Peyer's patch (tissue), 4 donors: Measurements from ENCODE around the gene SAE1. TPM values are rescaled to one million over a fixed set of nuclear protein-coding genes. Genes with fewer than 3 reads are reported as not detected.

Source experiments
- DNase-seq, 3 donors: peaks; one replicate each; pipeline ENCODE4 v3.0.0-alpha.2; 2017 to 2019
- H3K27ac ChIP-seq, 4 donors: fragments of 200-600 bp; sonication (generic); one replicate each; pipeline ENCODE4 v1.5.1; 2016 to 2019
- H3K27me3 ChIP-seq, 2 donors: fragments of 200-600 bp; sonication (generic); one replicate each; pipeline ENCODE4 v1.5.1; 2019
- H3K36me3 ChIP-seq, 3 donors: fragments of 200-600 bp; sonication (generic); one replicate each; pipeline ENCODE4 v1.5.1; 2016 to 2019
- H3K4me1 ChIP-seq, 4 donors: fragments of 200-600 bp; sonication (generic); one replicate each; pipeline ENCODE4 v1.5.1; 2016 to 2019
- H3K4me3 ChIP-seq, 4 donors: fragments of 200-600 bp; sonication (generic); 1 replicate in 3 of 4; 2 replicates in 1 of 4; pipeline ENCODE4 v1.5.1; 2016 to 2019; ENCODE audit warnings: mild to moderate bottlenecking in 1 of 4
- H3K9me3 ChIP-seq, 4 donors: fragments of 200-600 bp; sonication (generic); one replicate each; pipeline ENCODE4 v1.5.1; 2016 to 2019; ENCODE audit warnings: mild to moderate bottlenecking in 1 of 4
- CTCF ChIP-seq, 6 experiments: fragments of 450-650 bp in 4 of 6; fragments of 200-600 bp in 2 of 6; sonication (generic) in 1 of 6; IDR thresholded peaks; one replicate each; pipeline ENCODE4 v1.5.1; 2017 to 2019; ENCODE audit warnings: antibody characterized with exemption in 6 of 6, mild to moderate bottlenecking in 3 of 6, moderate library complexity in 1 of 6
- POLR2A ChIP-seq, 2 donors: fragments of 450-650 bp; IDR thresholded peaks; one replicate each; pipeline ENCODE4 v1.5.1; 2017; ENCODE audit warnings: antibody characterized with exemption in 2 of 2, mild to moderate bottlenecking in 2 of 2, moderate library complexity in 2 of 2
- total RNA-seq, 4 donors: library from RNA; depleted of rRNA; stranded (reverse); fragments of >200 nt; gene quantifications; one replicate each; pipeline ENCODE4 v1.1.0, GENCODE V29; 2016

SAE1 gene
- total RNA-seq, 4 donors from 2014 or later, result 35.9 to 73.4 (median 40.3) TPM

- Histone ChIP-seq H3K27ac (peak overlapping the region; percentile 75 to 98 (median 90)), H3K4me3 (peak overlapping the region in 1 of 4 donors; percentile 27), H3K36me3 (peaks cover 0 to 27% (median 0%) of the 10 kb centered on the region in 3 donors), H3K27me3 (no peaks in the 10 kb centered on the region), H3K9me3 (no peaks in the 10 kb centered on the region), H3K4me1 (peaks cover 11 to 48% (median 17%) of the 10 kb centered on the region in 4 donors)
- peak; percentile 77 to 93 for TF ChIP-seq POLR2A (IDR thresholded peaks at IDR 0.05)
- TF ChIP-seq CTCF (IDR thresholded peaks at IDR 0.05), result peak in 3 of 6 experiments; percentile 21 to 34 (median 26)
- DNase-seq, result peak in 2 of 3 donors; percentile 95 to 97
Observed at GRCh38 chr19:47096100-47096704, 34.4 kb upstream of the SAE1 start.

GRCh38 chr19:47096721-47097120 lies 33.9 kb upstream of the SAE1 start:
- peak in 2 of 3 donors; percentile 59 to 70 for DNase-seq
- Histone ChIP-seq H3K27ac (peak overlapping the region in 3 of 4 donors; percentile 87 to 98 (median 92)), H3K4me3 (peak overlapping the region in 1 of 4 donors; percentile 27), H3K36me3 (peaks cover 0 to 25% (median 0%) of the 10 kb centered on the region in 3 donors), H3K27me3 (no peaks in the 10 kb centered on the region), H3K9me3 (no peaks in the 10 kb centered on the region), H3K4me1 (peaks cover 11 to 48% (median 17%) of the 10 kb centered on the region in 4 donors)
- no peak for TF ChIP-seq POLR2A (IDR thresholded peaks at IDR 0.05)
- no peak for TF ChIP-seq CTCF (IDR thresholded peaks at IDR 0.05)

- TF ChIP-seq CTCF (IDR thresholded peaks at IDR 0.05) (no peak), POLR2A (IDR thresholded peaks at IDR 0.05) (no peak)
- Histone ChIP-seq H3K27ac (peak overlapping the region; percentile 19 to 98 (median 90)), H3K4me1 (peaks cover 11 to 53% (median 17%) of the 10 kb centered on the region in 4 donors), H3K27me3 (no peaks in the 10 kb centered on the region), H3K9me3 (no peaks in the 10 kb centered on the region), H3K4me3 (no peak overlapping the region), H3K36me3 (peaks cover 0 to 17% (median 0%) of the 10 kb centered on the region in 3 donors)
- DNase-seq, result no peak
Observed at GRCh38 chr19:47097396-47098201, 33.0 kb upstream of the SAE1 start.

- H3K36me3 ChIP-seq, result peaks cover 0 to 7% (median 0%) of the 10 kb centered on the region in 3 donors
- H3K4me1 ChIP-seq, result peaks cover 11 to 61% (median 17%) of the 10 kb centered on the region in 4 donors
- peak overlapping the region in 3 of 4 donors; percentile 21 to 92 (median 87) for H3K27ac ChIP-seq
- no peak for DNase-seq
- no peaks in the 10 kb centered on the region for H3K27me3 ChIP-seq
- no peak for TF ChIP-seq POLR2A (IDR thresholded peaks at IDR 0.05)
- TF ChIP-seq CTCF (IDR thresholded peaks at IDR 0.05), result no peak
- H3K9me3 ChIP-seq, result no peaks in the 10 kb centered on the region
- no peak overlapping the region for H3K4me3 ChIP-seq
Observed at GRCh38 chr19:47098608-47099007, 32.0 kb upstream of the SAE1 start.

- no peak for TF ChIP-seq CTCF (IDR thresholded peaks at IDR 0.05)
- no peak for TF ChIP-seq POLR2A (IDR thresholded peaks at IDR 0.05)
- DNase-seq, result no peak
- no peaks in the 10 kb centered on the region for H3K9me3 ChIP-seq
- no peaks in the 10 kb centered on the region for H3K36me3 ChIP-seq
- H3K4me1 ChIP-seq, result peaks cover 4 to 55% (median 11%) of the 10 kb centered on the region in 4 donors
- no peak overlapping the region for H3K4me3 ChIP-seq
- no peaks in the 10 kb centered on the region for H3K27me3 ChIP-seq
- H3K27ac ChIP-seq, result no peak overlapping the region
Observed at GRCh38 chr19:47099576-47100050, 31.0 kb upstream of the SAE1 start.
